Dermis microvascular lymphatic vessel endothelial cell (primary cell): Measurements from ENCODE around the gene NTSR2. TPM values are rescaled to one million over a fixed set of nuclear protein-coding genes. Genes with fewer than 3 reads are reported as not detected.
A peak's percentile ranks its signal among the peaks of the same experiment; 100 is the strongest.

Experiments used
- DNase-seq, 2 donors: peaks; one replicate each; pipeline versions ENCODE4 v3.0.0 to v3.0.0-alpha.2; 2010; ENCODE audit warnings: low read depth in 2 of 2
- total RNA-seq: library from RNA; depleted of rRNA; stranded (reverse); fragments of >200 nt; gene quantifications from 2 replicates; pipeline ENCODE4 v1.2.1, GENCODE V29; 2014

Gene NTSR2
- total RNA-seq, result not detected in 2 replicates

- DNase-seq, result peak in 1 of 2 donors; percentile 73
Observed at GRCh38 chr2:11669454-11670291, at the start of gene NTSR2. TSS of gene NTSR2 (minus strand) at chr2:11670195. CDS start at chr2:11670129, 66 bp downstream.

- DNase-seq, result no peak
Observed at GRCh38 chr2:11719230-11719977, 49.4 kb upstream of the NTSR2 start.

GRCh38 chr2:11718606-11719005 is 48.6 kb upstream of the NTSR2 start:
- DNase-seq, result no peak

GRCh38 chr2:11717623-11718022 is 47.6 kb upstream of the NTSR2 start:
- no peak for DNase-seq

- no peak for DNase-seq
Observed at GRCh38 chr2:11716689-11717321, 46.8 kb upstream of the NTSR2 start.

GRCh38 chr2:11715987-11716652 is 46.1 kb upstream of the NTSR2 start:
- DNase-seq, result no peak

GRCh38 chr2:11713815-11714214 is 43.8 kb upstream of the NTSR2 start:
- no peak for DNase-seq

GRCh38 chr2:11712866-11713265 is 42.9 kb upstream of the NTSR2 start:
- DNase-seq, result no peak

GRCh38 chr2:11711751-11712150 is 41.8 kb upstream of the NTSR2 start:
- no peak for DNase-seq

GRCh38 chr2:11711354-11711716 is 41.3 kb upstream of the NTSR2 start:
- DNase-seq, result no peak

- DNase-seq, result no peak
Observed at GRCh38 chr2:11710632-11711353, 40.8 kb upstream of the NTSR2 start.

- DNase-seq, result peak in 1 of 2 donors; percentile 58
Observed at GRCh38 chr2:11710210-11710609, 40.2 kb upstream of the NTSR2 start.

GRCh38 chr2:11709293-11709692 is 39.3 kb upstream of the NTSR2 start:
- DNase-seq, result no peak

GRCh38 chr2:11708106-11708505 is 38.1 kb upstream of the NTSR2 start:
- DNase-seq, result no peak

- no peak for DNase-seq
Observed at GRCh38 chr2:11705711-11706110, 35.7 kb upstream of the NTSR2 start.

- DNase-seq, result no peak
Observed at GRCh38 chr2:11705063-11705462, 35.1 kb upstream of the NTSR2 start.

GRCh38 chr2:11703700-11704099 is 33.7 kb upstream of the NTSR2 start:
- no peak for DNase-seq

- DNase-seq, result no peak
Observed at GRCh38 chr2:11702946-11703345, 33.0 kb upstream of the NTSR2 start.

GRCh38 chr2:11701751-11702301 is 31.8 kb upstream of the NTSR2 start:
- DNase-seq, result no peak

GRCh38 chr2:11701206-11701605 is 31.2 kb upstream of the NTSR2 start:
- DNase-seq, result no peak
